Stimulated activated CD4-positive, alpha-beta T cell treated with anti-CD3 and anti-CD28 coated beads, Interleukin-15, amount 100 ng/mL, for 1 hour (primary cell): Measurements from ENCODE around the gene REG3G.
"Not testable (repeated sequence)": the region's sequence is repeated elsewhere in the genome, so short reads cannot be mapped to it uniquely, and the experiment has no call there.

Experiments
- DNase-seq, 2 donors: peaks; one replicate each; pipeline ENCODE4 v3.0.0-alpha.2; 2020; ENCODE audit warnings: low read depth in 1 of 2, low spot score in 1 of 2

Gene REG3G

GRCh38 chr2:79016342-79016741, 9.2 kb upstream of the REG3G start:
- DNase-seq, result no peak

- DNase-seq, result no peak
Measured at GRCh38 chr2:79026061-79026460, 559 bp downstream of the REG3G start.

- DNase-seq, result no peak
Measured at GRCh38 chr2:79039944-79040343, 14.4 kb downstream of the REG3G start.

- no peak for DNase-seq
Measured at GRCh38 chr2:79041032-79041448, 15.5 kb downstream of the REG3G start.

- not testable (repeated sequence) for DNase-seq
Measured at GRCh38 chr2:79053486-79053885, 28.0 kb downstream of the REG3G start.

- not testable (repeated sequence) for DNase-seq
Measured at GRCh38 chr2:79054769-79055168, 29.3 kb downstream of the REG3G start.

- DNase-seq, result no peak
Measured at GRCh38 chr2:79065201-79065600, 39.7 kb downstream of the REG3G start.

GRCh38 chr2:79071078-79071477, 45.6 kb downstream of the REG3G start:
- no peak for DNase-seq
